PC-3 (cell line): ENCODE results near the gene TSHZ2. TPM values are rescaled to one million over a fixed set of nuclear protein-coding genes. Genes with fewer than 3 reads are reported as not detected.

Experiments used
- ATAC-seq: fragments of 200-7000 bp; cut with Tn5 transposase; 2 replicates; pipeline ENCODE4 v1.9.1; 2020; ENCODE audit warnings: mild to moderate bottlenecking, moderate library complexity
- BruUV-seq: library from RNA; stranded (reverse); fragments of 400-500 nt; replicated peaks from 2 replicates; lab custom pipeline; 2021; lab: Mats Ljungman, UMichigan
- CTCF ChIA-PET: fragments of 300-600 bp; sonication (Branson Sonifier 250); formaldehyde crosslinking; loops from one replicate; lab custom pipeline; 2022; ENCODE audit warnings: antibody characterized with exemption; lab: Charles Lee
- POLR2A ChIA-PET: fragments of 300-600 bp; sonication (Branson Sonifier 250); formaldehyde crosslinking; loops from one replicate; lab custom pipeline; 2022; ENCODE audit warnings: antibody characterized with exemption; ENCODE audit not compliant: unreplicated experiment; lab: Charles Lee
- DNase-seq: peaks from one replicate; pipeline ENCODE4 v3.0.0-alpha.2; 2015
- H2AFZ ChIP-seq: fragments of 300-600 bp; sonication (generic); 2 replicates; pipeline ENCODE4 v1.6.0; 2016; ENCODE audit warnings: antibody characterized with exemption, low read length
- H3F3A ChIP-seq: fragments of 300-600 bp; sonication (generic); one replicate; pipeline ENCODE4 v1.6.0; 2017; ENCODE audit warnings: antibody characterized with exemption, low read length, control low read depth, mild to moderate bottlenecking; ENCODE audit not compliant: unreplicated experiment
- H3K27ac ChIP-seq: fragments of 300-600 bp; sonication (generic); 2 replicates; pipeline ENCODE4 v1.5.1; 2016; ENCODE audit warnings: mild to moderate bottlenecking, low read length
- H3K27me3 ChIP-seq: fragments of 300-600 bp; sonication (generic); 2 replicates; pipeline ENCODE4 v1.6.1; 2016; ENCODE audit warnings: low read length, mixed read lengths
- H3K36me3 ChIP-seq: fragments of 300-600 bp; sonication (generic); 2 replicates; pipeline ENCODE4 v1.6.1; 2016; ENCODE audit warnings: low read depth, mixed run types, low read length, mixed read lengths
- H3K4me1 ChIP-seq: fragments of 300-600 bp; sonication (generic); 2 replicates; pipeline ENCODE4 v1.5.1; 2016; ENCODE audit warnings: low read length; ENCODE audit not compliant: insufficient read depth
- H3K4me2 ChIP-seq: fragments of 300-600 bp; sonication (generic); 2 replicates; pipeline ENCODE4 v1.6.0; 2016; ENCODE audit warnings: low read length
- H3K4me3 ChIP-seq: fragments of 300-600 bp; sonication (generic); 2 replicates; pipeline ENCODE4 v1.5.1; 2016; ENCODE audit warnings: mild to moderate bottlenecking, low read length, mixed read lengths
- H3K79me2 ChIP-seq: fragments of 300-600 bp; sonication (generic); 2 replicates; pipeline ENCODE4 v1.6.1; 2017; ENCODE audit warnings: low read length, mixed read lengths
- H3K9ac ChIP-seq: fragments of 300-600 bp; sonication (generic); 2 replicates; pipeline ENCODE4 v1.6.0; 2016; ENCODE audit warnings: mild to moderate bottlenecking, low read length
- H3K9me2 ChIP-seq: fragments of 300-600 bp; sonication (generic); replicated peaks from 2 replicates; pipeline ENCODE4 v1.6.1; 2016; ENCODE audit warnings: mixed run types, low read length, mixed read lengths
- H3K9me3 ChIP-seq: fragments of 300-600 bp; sonication (generic); 2 replicates; pipeline ENCODE4 v1.6.1; 2016; ENCODE audit warnings: low read length, mixed read lengths
- H4K20me1 ChIP-seq: fragments of 300-600 bp; sonication (generic); 2 replicates; pipeline ENCODE4 v1.6.1; 2016; ENCODE audit warnings: low read length, mixed read lengths
- CTCF ChIP-seq: fragments of 300-600 bp; sonication (generic); conservative IDR thresholded peaks from 2 replicates; pipeline ENCODE4 v1.5.1; 2017; ENCODE audit warnings: antibody characterized with exemption, low read depth, mild to moderate bottlenecking, low read length
- EZH2 ChIP-seq: fragments of 300-600 bp; sonication (generic); IDR thresholded peaks from one replicate; pipeline ENCODE4 v1.6.1; 2017; ENCODE audit warnings: antibody characterized with exemption, mild to moderate bottlenecking, low read length; ENCODE audit not compliant: unreplicated experiment
- EZH2phosphoT487 ChIP-seq: fragments of 300-600 bp; sonication (generic); IDR thresholded peaks from 2 replicates; pipeline ENCODE4 v1.6.1; 2018; ENCODE audit warnings: mild to moderate bottlenecking, antibody characterized with exemption, low read length, borderline replicate concordance
- intact Hi-C: fragments of 100-400 bp; cut with micrococcal nuclease; formaldehyde crosslinking; loops from 2 replicates; pipeline ENCODE4 v1.9.0; 2023
- total RNA-seq: library from RNA; depleted of rRNA; stranded (reverse); fragments of >200 nt; gene quantifications from 2 replicates; pipeline ENCODE4 v1.2.3, GENCODE V29; 2014

Gene TSHZ2
- total RNA-seq, 1 experiment from 2014 or later, result not detected

GRCh38 chr20:53127027-53127426 is 154.9 kb downstream of the TSHZ2 start:
- no peaks in the 10 kb centered on the region for H4K20me1 ChIP-seq
- H2AFZ ChIP-seq, result no peak overlapping the region
- no peak overlapping the region for H3K4me2 ChIP-seq
- H3K27ac ChIP-seq, result no peak overlapping the region
- no peak overlapping the region for H3K9ac ChIP-seq
- DNase-seq (no peak), ATAC-seq (no peak)
- no peaks in the 10 kb centered on the region for H3K36me3 ChIP-seq
- POLR2A ChIA-PET, result no interaction called here
- no peaks in the 10 kb centered on the region for H3F3A ChIP-seq
- no peaks in the 10 kb centered on the region for H3K9me3 ChIP-seq
- CTCF ChIA-PET, result no interaction called here
- no peaks in the 10 kb centered on the region for H3K9me2 ChIP-seq
- intact Hi-C loops, result no loop called here
- TF ChIP-seq CTCF (no peak), EZH2phosphoT487 (no peak), EZH2 (no peak)
- H3K4me3 ChIP-seq, result no peak overlapping the region
- BruUV-seq, result no TSS peak
- no peaks in the 10 kb centered on the region for H3K4me1 ChIP-seq
- H3K27me3 ChIP-seq, result peaks cover 19% of the 10 kb centered on the region; the same call in 1 of the 2 replicates
- no peaks in the 10 kb centered on the region for H3K79me2 ChIP-seq

- Histone ChIP-seq H3K27me3 (peaks cover 16% of the 10 kb centered on the region; the same call in 1 of the 2 replicates), H3K4me3 (no peak overlapping the region), H3F3A (no peaks in the 10 kb centered on the region), H2AFZ (no peak overlapping the region), H3K4me1 (no peaks in the 10 kb centered on the region), H3K4me2 (no peak overlapping the region), H3K9me2 (no peaks in the 10 kb centered on the region), H3K9me3 (no peaks in the 10 kb centered on the region), H3K9ac (no peak overlapping the region), H3K79me2 (no peaks in the 10 kb centered on the region), H3K27ac (no peak overlapping the region), H3K36me3 (no peaks in the 10 kb centered on the region), H4K20me1 (no peaks in the 10 kb centered on the region)
- CTCF ChIA-PET, result no interaction called here
- DNase-seq (no peak), ATAC-seq (no peak)
- intact Hi-C loops, result no loop called here
- no peak for TF ChIP-seq CTCF
- TF ChIP-seq EZH2, result no peak
- TF ChIP-seq EZH2phosphoT487, result no peak
- POLR2A ChIA-PET, result no interaction called here
- BruUV-seq, result no TSS peak
Measured at GRCh38 chr20:53128004-53128403, 155.8 kb downstream of the TSHZ2 start.

GRCh38 chr20:53129563-53129962 is 157.4 kb downstream of the TSHZ2 start:
- no peak for DNase-seq
- BruUV-seq, result no TSS peak

More at GRCh38 chr20:53129563-53129962, 157.4 kb downstream of the TSHZ2 start:
- no peak for ATAC-seq
- Histone ChIP-seq H3K27me3 (peaks cover 12% of the 10 kb centered on the region; the same call in 1 of the 2 replicates), H3K4me2 (no peak overlapping the region), H3K9me2 (no peaks in the 10 kb centered on the region), H3K4me1 (no peaks in the 10 kb centered on the region), H3K9me3 (no peaks in the 10 kb centered on the region), H3K4me3 (no peak overlapping the region), H3K9ac (no peak overlapping the region), H2AFZ (no peak overlapping the region), H3K27ac (no peak overlapping the region), H3K36me3 (no peaks in the 10 kb centered on the region), H4K20me1 (no peaks in the 10 kb centered on the region), H3F3A (no peaks in the 10 kb centered on the region), H3K79me2 (no peaks in the 10 kb centered on the region)
- intact Hi-C loops, result no loop called here
- no peak for TF ChIP-seq EZH2phosphoT487
- ChIA-PET POLR2A (no interaction called here), CTCF (no interaction called here)
